ENCODE results near the gene FHIP1A. TPM values are rescaled to one million over a fixed set of nuclear protein-coding genes. Genes with fewer than 3 reads are reported as not detected.

FHIP1A gene
- total and polyA plus RNA-seq, 2 of the 13 experiments (the other 11 are each of a cell fraction or from before 2014, with no cell fraction given) = 4.1 to 6.2 TPM

DNA sequence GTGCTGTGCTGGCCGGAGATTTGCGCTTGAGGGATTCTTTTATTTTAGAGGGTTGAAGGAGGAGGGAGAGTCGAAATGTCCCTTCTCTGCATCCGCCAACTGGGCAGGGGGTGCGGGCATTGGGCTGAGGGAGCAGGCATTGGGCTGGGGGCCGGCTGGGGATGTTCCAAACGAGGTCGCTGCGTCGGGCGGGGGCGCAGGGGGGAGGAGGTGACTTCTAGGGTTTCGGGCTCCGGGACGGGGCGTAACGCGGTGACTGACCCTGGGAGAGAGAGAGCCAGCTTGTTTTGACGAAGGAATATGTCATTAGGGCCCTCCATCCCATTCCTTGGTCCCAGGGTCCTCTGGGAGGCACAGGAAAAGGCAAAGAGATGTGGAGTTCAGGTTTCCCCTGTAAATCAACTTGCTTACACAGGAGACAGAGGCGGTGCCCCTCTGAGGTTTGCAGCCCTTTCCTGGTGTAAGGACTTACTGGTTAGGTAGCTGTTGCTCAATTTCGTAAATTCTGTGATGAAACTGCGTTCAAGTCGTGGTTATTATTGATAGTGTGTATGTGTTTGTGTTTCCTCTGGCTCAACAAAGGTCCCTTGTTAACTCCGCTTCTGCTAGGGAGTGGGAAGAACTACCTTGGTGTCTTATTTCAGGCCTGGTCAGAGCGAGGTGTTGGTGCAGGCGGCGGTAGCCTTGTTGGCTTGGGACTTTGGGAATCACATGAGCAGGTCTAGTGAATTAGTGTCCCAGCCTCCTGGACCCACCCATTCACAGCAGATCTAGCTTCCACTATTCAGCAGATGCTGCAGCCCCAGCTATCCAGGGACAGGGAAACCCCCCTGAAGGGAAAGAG lies 716 bp downstream of the FHIP1A start (continued):
- TF ChIP-seq, protein P1, sequence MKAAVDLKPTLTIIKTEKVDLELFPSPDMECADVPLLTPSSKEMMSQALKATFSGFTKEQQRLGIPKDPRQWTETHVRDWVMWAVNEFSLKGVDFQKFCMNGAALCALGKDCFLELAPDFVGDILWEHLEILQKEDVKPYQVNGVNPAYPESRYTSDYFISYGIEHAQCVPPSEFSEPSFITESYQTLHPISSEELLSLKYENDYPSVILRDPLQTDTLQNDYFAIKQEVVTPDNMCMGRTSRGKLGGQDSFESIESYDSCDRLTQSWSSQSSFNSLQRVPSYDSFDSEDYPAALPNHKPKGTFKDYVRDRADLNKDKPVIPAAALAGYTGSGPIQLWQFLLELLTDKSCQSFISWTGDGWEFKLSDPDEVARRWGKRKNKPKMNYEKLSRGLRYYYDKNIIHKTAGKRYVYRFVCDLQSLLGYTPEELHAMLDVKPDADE (CRISPR knock-in tag; IDR thresholded peaks at IDR 0.05) = no peak
- TF ChIP-seq MEIS2 (CRISPR knock-in tag; IDR thresholded peaks at IDR 0.05) (no peak), ZFAT (CRISPR knock-in tag; conservative IDR thresholded peaks at IDR 0.05) (no peak), ZFP41 (CRISPR knock-in tag; IDR thresholded peaks at IDR 0.05; ENCODE audit: borderline replicate concordance) (no peak), MBNL3 (CRISPR knock-in tag; conservative IDR thresholded peaks at IDR 0.05) (no peak), ZSCAN30 (CRISPR knock-in tag; IDR thresholded peaks at IDR 0.05) (no peak), ZNF615 (CRISPR knock-in tag; IDR thresholded peaks at IDR 0.05; ENCODE audit: borderline replicate concordance) (no peak), KLF16 (CRISPR knock-in tag; IDR thresholded peaks at IDR 0.05) (no peak), ZNF431 (CRISPR knock-in tag; IDR thresholded peaks at IDR 0.05; ENCODE audit: borderline replicate concordance, low read depth) (no peak), CHD2 (IDR thresholded peaks at IDR 0.05; ENCODE audit: low read depth, low read length) (no peak), FOXC1 (CRISPR knock-in tag; IDR thresholded peaks at IDR 0.05; ENCODE audit: borderline replicate concordance) (0 out of 2 replicates have a peak, but pooled peaks have one; percentile 30), ZNF383 (CRISPR knock-in tag; IDR thresholded peaks at IDR 0.05; ENCODE audit: borderline replicate concordance) (no peak), DNMT1 (CRISPR knock-in tag; IDR thresholded peaks at IDR 0.05) (no peak), AGO1 (IDR thresholded peaks at IDR 0.05; ENCODE audit: low read depth, low read length, poor library complexity, severe bottlenecking) (no peak)
- TF ChIP-seq, protein P2, sequence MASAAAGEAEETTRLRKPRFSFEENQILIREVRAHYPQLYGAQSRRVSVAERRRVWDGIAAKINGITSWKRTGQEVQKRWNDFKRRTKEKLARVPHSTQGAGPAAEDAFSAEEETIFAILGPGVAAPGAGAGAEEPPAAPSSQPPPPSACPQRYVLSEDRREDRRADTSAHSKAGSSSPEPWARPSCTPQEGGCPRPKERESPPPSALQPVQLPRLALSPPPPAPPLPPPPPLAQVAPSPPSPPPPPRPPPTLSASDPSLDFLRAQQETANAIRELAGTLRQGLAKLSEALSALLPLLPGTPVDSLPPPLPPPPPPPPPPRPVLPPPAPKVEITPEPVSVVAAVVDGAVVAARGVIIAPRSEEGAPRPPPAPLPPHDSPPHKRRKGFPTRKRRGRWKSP (CRISPR knock-in tag; IDR thresholded peaks at IDR 0.05) = no peak
- TF ChIP-seq, protein P3, sequence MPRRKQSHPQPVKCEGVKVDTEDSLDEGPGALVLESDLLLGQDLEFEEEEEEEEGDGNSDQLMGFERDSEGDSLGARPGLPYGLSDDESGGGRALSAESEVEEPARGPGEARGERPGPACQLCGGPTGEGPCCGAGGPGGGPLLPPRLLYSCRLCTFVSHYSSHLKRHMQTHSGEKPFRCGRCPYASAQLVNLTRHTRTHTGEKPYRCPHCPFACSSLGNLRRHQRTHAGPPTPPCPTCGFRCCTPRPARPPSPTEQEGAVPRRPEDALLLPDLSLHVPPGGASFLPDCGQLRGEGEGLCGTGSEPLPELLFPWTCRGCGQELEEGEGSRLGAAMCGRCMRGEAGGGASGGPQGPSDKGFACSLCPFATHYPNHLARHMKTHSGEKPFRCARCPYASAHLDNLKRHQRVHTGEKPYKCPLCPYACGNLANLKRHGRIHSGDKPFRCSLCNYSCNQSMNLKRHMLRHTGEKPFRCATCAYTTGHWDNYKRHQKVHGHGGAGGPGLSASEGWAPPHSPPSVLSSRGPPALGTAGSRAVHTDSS (CRISPR knock-in tag; conservative IDR thresholded peaks at IDR 0.05) = no peak
- TF ChIP-seq, protein P4, sequence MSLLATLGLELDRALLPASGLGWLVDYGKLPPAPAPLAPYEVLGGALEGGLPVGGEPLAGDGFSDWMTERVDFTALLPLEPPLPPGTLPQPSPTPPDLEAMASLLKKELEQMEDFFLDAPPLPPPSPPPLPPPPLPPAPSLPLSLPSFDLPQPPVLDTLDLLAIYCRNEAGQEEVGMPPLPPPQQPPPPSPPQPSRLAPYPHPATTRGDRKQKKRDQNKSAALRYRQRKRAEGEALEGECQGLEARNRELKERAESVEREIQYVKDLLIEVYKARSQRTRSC (CRISPR knock-in tag; IDR thresholded peaks at IDR 0.05; ENCODE audit: low read depth) = no peak
- TF ChIP-seq, protein P5, sequence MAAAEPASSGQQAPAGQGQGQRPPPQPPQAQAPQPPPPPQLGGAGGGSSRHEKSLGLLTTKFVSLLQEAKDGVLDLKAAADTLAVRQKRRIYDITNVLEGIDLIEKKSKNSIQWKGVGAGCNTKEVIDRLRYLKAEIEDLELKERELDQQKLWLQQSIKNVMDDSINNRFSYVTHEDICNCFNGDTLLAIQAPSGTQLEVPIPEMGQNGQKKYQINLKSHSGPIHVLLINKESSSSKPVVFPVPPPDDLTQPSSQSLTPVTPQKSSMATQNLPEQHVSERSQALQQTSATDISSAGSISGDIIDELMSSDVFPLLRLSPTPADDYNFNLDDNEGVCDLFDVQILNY (CRISPR knock-in tag; conservative IDR thresholded peaks at IDR 0.05) = no peak
- TF ChIP-seq, protein P6, sequence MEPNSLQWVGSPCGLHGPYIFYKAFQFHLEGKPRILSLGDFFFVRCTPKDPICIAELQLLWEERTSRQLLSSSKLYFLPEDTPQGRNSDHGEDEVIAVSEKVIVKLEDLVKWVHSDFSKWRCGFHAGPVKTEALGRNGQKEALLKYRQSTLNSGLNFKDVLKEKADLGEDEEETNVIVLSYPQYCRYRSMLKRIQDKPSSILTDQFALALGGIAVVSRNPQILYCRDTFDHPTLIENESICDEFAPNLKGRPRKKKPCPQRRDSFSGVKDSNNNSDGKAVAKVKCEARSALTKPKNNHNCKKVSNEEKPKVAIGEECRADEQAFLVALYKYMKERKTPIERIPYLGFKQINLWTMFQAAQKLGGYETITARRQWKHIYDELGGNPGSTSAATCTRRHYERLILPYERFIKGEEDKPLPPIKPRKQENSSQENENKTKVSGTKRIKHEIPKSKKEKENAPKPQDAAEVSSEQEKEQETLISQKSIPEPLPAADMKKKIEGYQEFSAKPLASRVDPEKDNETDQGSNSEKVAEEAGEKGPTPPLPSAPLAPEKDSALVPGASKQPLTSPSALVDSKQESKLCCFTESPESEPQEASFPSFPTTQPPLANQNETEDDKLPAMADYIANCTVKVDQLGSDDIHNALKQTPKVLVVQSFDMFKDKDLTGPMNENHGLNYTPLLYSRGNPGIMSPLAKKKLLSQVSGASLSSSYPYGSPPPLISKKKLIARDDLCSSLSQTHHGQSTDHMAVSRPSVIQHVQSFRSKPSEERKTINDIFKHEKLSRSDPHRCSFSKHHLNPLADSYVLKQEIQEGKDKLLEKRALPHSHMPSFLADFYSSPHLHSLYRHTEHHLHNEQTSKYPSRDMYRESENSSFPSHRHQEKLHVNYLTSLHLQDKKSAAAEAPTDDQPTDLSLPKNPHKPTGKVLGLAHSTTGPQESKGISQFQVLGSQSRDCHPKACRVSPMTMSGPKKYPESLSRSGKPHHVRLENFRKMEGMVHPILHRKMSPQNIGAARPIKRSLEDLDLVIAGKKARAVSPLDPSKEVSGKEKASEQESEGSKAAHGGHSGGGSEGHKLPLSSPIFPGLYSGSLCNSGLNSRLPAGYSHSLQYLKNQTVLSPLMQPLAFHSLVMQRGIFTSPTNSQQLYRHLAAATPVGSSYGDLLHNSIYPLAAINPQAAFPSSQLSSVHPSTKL (CRISPR knock-in tag; IDR thresholded peaks at IDR 0.05) = peak; percentile 9; the same call in 1 of the 2 replicates

Data from HepG2 (cell line).